ENCODE results near the gene LARP1. TPM values are rescaled to one million over a fixed set of nuclear protein-coding genes. Genes with fewer than 3 reads are reported as not detected.

LARP1 gene
- polyA plus RNA-seq, 1 donor (not counting 4 experiments of a cell fraction or from before 2014, with no cell fraction given): 65.6 TPM

GRCh38 chr5:154783774-154784460 lies 28.7 kb downstream of the LARP1 start:
- Histone ChIP-seq H3K79me2 (ENCODE audit: control insufficient read depth, insufficient read depth, low read length) (peaks cover 97% of the 10 kb centered on the region), H3K4me2 (ENCODE audit: control insufficient read depth, extremely low read depth, insufficient read depth, low read depth, low read length) (no peak overlapping the region), H3K36me3 (ENCODE audit: control insufficient read depth in 2 of 2, extremely low read depth in 1 of 2, insufficient read depth in 2 of 2, low read length in 2 of 2) (peaks cover 5 to 10% of the 10 kb centered on the region in 2 experiments), H3K9ac (ENCODE audit: control insufficient read depth, extremely low read depth, insufficient read depth, low read length) (no peak overlapping the region), H3K9me1 (ENCODE audit: control insufficient read depth, extremely low read depth, insufficient read depth, low read length) (peaks cover 4% of the 10 kb centered on the region), H4K20me1 (ENCODE audit: control insufficient read depth, extremely low read depth, insufficient read depth, low read length) (peaks cover 55% of the 10 kb centered on the region), H3K4me1 (ENCODE audit: control insufficient read depth, extremely low read depth, insufficient read depth, low read length) (peaks cover 5% of the 10 kb centered on the region), H3K27ac (ENCODE audit: control insufficient read depth, insufficient read depth, low read length) (no peak overlapping the region), H3K4me3 (ENCODE audit: control insufficient read depth in 2 of 3, extremely low read depth in 1 of 3, insufficient read depth in 2 of 3, low read depth in 1 of 3, low read length in 3 of 3) (no peak overlapping the region), H3K9me3 (ENCODE audit: control insufficient read depth, low read depth, low read length) (no peaks in the 10 kb centered on the region), H2AFZ (ENCODE audit: control insufficient read depth, low read length) (no peak overlapping the region), H3K27me3 (ENCODE audit: control insufficient read depth, extremely low read depth, insufficient read depth, low read length) (no peaks in the 10 kb centered on the region)
- dilution Hi-C loops (cut with MboI; ENCODE audit: extremely low pct_ligation_motif_present, low sequenced_read_pairs): loop anchor here (10.0 kb wide), 1 partner anchor 139 kb away; no protein-coding TSS in a partner anchor
- TF ChIP-seq EZH2 (IDR thresholded peaks at IDR 0.05; ENCODE audit: low read length): no peak
- no peak for FAIRE-seq
- no peak for DNase-seq (ENCODE audit: low read depth, low spot score)

GRCh38 chr5:154784856-154785255 lies 29.7 kb downstream of the LARP1 start:
- dilution Hi-C loops (cut with MboI; ENCODE audit: extremely low pct_ligation_motif_present, low sequenced_read_pairs): loop anchor here (10.0 kb wide), 1 partner anchor 140 kb away; no protein-coding TSS in a partner anchor
- H2AFZ ChIP-seq (ENCODE audit: control insufficient read depth, low read length): no peak overlapping the region
- no peaks in the 10 kb centered on the region for H3K9me3 ChIP-seq (ENCODE audit: control insufficient read depth, low read depth, low read length)
- H3K4me2 ChIP-seq (ENCODE audit: control insufficient read depth, extremely low read depth, insufficient read depth, low read depth, low read length): no peak overlapping the region
- DNase-seq (ENCODE audit: low read depth, low spot score): no peak
- H3K9me1 ChIP-seq (ENCODE audit: control insufficient read depth, extremely low read depth, insufficient read depth, low read length): peaks cover 4% of the 10 kb centered on the region
- H3K4me3 ChIP-seq (ENCODE audit: control insufficient read depth in 2 of 3, extremely low read depth in 1 of 3, insufficient read depth in 2 of 3, low read depth in 1 of 3, low read length in 3 of 3): no peak overlapping the region
- H3K36me3 ChIP-seq (ENCODE audit: control insufficient read depth in 2 of 2, extremely low read depth in 1 of 2, insufficient read depth in 2 of 2, low read length in 2 of 2): peaks cover 3 to 10% of the 10 kb centered on the region in 2 experiments
- no peak overlapping the region for H3K9ac ChIP-seq (ENCODE audit: control insufficient read depth, extremely low read depth, insufficient read depth, low read length)
- TF ChIP-seq CTCF (optimal IDR thresholded peaks at IDR 0.05 in 1 of 3, IDR thresholded peaks at IDR 0.05 in 1 of 3, conservative IDR thresholded peaks at IDR 0.05 in 1 of 3; ENCODE audit: extremely low read depth in 1 of 3, insufficient read depth in 2 of 3, low read length in 3 of 3): no peak
- no peak overlapping the region for H3K27ac ChIP-seq (ENCODE audit: control insufficient read depth, insufficient read depth, low read length)
- H3K79me2 ChIP-seq (ENCODE audit: control insufficient read depth, insufficient read depth, low read length): peaks cover 95% of the 10 kb centered on the region
- H3K4me1 ChIP-seq (ENCODE audit: control insufficient read depth, extremely low read depth, insufficient read depth, low read length): no peaks in the 10 kb centered on the region
- no peak for FAIRE-seq
- H3K27me3 ChIP-seq (ENCODE audit: control insufficient read depth, extremely low read depth, insufficient read depth, low read length): no peaks in the 10 kb centered on the region
- H4K20me1 ChIP-seq (ENCODE audit: control insufficient read depth, extremely low read depth, insufficient read depth, low read length): peaks cover 46% of the 10 kb centered on the region
